ENCODE measurements around the gene ARID5B.

Gene ARID5B

GRCh38 chr10:61918989-61919388 is 17.5 kb downstream of the ARID5B start:
- no peaks in the 10 kb centered on the region for H3K9me3 ChIP-seq (replicated peaks; ENCODE audit: insufficient read depth, low read length)
- peaks cover 24% of the 10 kb centered on the region for H3K36me3 ChIP-seq (replicated peaks; ENCODE audit: insufficient read depth, low read length)
- H3K4me1 ChIP-seq (ENCODE audit: low read length) = peaks cover 6% of the 10 kb centered on the region; the same call in 1 of the 2 replicates
- H3K27me3 ChIP-seq (replicated peaks; ENCODE audit: insufficient read depth, low read length) = no peaks in the 10 kb centered on the region
- no peak overlapping the region for H3K9ac ChIP-seq (ENCODE audit: low read length)
- no peaks in the 10 kb centered on the region for H4K20me1 ChIP-seq (ENCODE audit: insufficient read depth, low read length)
- TF ChIP-seq EZH2phosphoT487 (IDR thresholded peaks at IDR 0.05; ENCODE audit: low read length) = no peak
- no peak for DNase-seq
- no peak overlapping the region for H3K4me2 ChIP-seq (ENCODE audit: low read depth, low read length)
- H2AFZ ChIP-seq (ENCODE audit: low read length) = no peak overlapping the region
- H3K4me3 ChIP-seq (ENCODE audit: low read length) = no peak overlapping the region
- peaks cover 95% of the 10 kb centered on the region for H3K79me2 ChIP-seq (ENCODE audit: low read length)
- H3F3A ChIP-seq (ENCODE audit: insufficient read depth, low read length) = no peaks in the 10 kb centered on the region
- H3K27ac ChIP-seq (ENCODE audit: low read length) = no peak overlapping the region
- H3K9me2 ChIP-seq (replicated peaks; ENCODE audit: insufficient read depth, low read length) = no peaks in the 10 kb centered on the region

DNA sequence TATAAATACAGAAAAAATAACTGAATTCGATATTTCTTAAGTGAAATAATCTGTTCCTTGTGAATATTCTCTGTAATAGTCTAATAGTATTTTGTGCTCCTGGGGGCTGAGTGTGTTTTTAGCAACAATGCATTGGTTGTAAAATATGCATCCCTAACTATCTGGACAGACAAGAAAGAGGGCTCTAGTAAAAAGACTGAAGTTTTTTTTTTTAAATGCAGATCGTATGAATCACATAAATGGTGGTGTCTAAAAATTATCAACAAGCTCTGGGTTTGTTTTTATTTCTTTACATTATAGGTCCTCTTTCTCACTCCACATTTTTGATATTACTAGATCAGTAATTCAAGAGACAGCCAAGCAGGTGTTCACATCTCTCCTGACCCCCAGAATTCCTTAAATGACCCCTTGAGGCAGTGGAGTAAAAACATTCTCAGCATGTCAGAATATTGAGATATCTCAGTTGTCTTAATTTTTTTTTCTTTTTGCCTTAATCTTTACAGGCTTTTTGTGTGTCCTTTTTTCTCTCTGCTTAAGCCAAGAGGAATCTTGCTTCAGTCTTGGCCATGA is 18.2 kb downstream of the ARID5B start:
- no peak overlapping the region for H3K27ac ChIP-seq (ENCODE audit: low read length)
- H3K79me2 ChIP-seq (ENCODE audit: low read length) = peaks cover 97% of the 10 kb centered on the region
- no peak overlapping the region for H2AFZ ChIP-seq (ENCODE audit: low read length)

GRCh38 chr10:61921143-61921542 is 19.6 kb downstream of the ARID5B start:
- TF ChIP-seq EZH2phosphoT487 (IDR thresholded peaks at IDR 0.05; ENCODE audit: low read length) (no peak), EZH2 (optimal IDR thresholded peaks at IDR 0.05; ENCODE audit: low read depth, low read length) (no peak), CTCF (IDR thresholded peaks at IDR 0.05; ENCODE audit: low read length) (no peak)
- Histone ChIP-seq H4K20me1 (ENCODE audit: insufficient read depth, low read length) (no peaks in the 10 kb centered on the region), H3K27ac (ENCODE audit: low read length) (no peak overlapping the region), H3K9me3 (replicated peaks; ENCODE audit: insufficient read depth, low read length) (no peaks in the 10 kb centered on the region), H2AFZ (ENCODE audit: low read length) (no peak overlapping the region), H3K27me3 (replicated peaks; ENCODE audit: insufficient read depth, low read length) (no peaks in the 10 kb centered on the region), H3K4me2 (ENCODE audit: low read depth, low read length) (no peak overlapping the region), H3K36me3 (replicated peaks; ENCODE audit: insufficient read depth, low read length) (peaks cover 11% of the 10 kb centered on the region; the same call in 1 of the 2 replicates), H3F3A (ENCODE audit: insufficient read depth, low read length) (no peaks in the 10 kb centered on the region), H3K9me2 (replicated peaks; ENCODE audit: insufficient read depth, low read length) (no peaks in the 10 kb centered on the region), H3K79me2 (ENCODE audit: low read length) (peaks cover 97% of the 10 kb centered on the region), H3K4me1 (ENCODE audit: low read length) (peaks cover 6% of the 10 kb centered on the region; the same call in 1 of the 2 replicates), H3K4me3 (ENCODE audit: low read length) (no peak overlapping the region), H3K9ac (ENCODE audit: low read length) (no peak overlapping the region)
- no peak for DNase-seq

More for the DNA sequence above, 18.2 kb downstream of the ARID5B start:
- no peaks in the 10 kb centered on the region for H3K9me2 ChIP-seq (replicated peaks; ENCODE audit: insufficient read depth, low read length)
- peaks cover 6% of the 10 kb centered on the region; the same call in 1 of the 2 replicates for H3K4me1 ChIP-seq (ENCODE audit: low read length)
- H3K4me2 ChIP-seq (ENCODE audit: low read depth, low read length) = no peak overlapping the region
- no peak for DNase-seq
- H3K4me3 ChIP-seq (ENCODE audit: low read length) = no peak overlapping the region
- no peaks in the 10 kb centered on the region for H3K27me3 ChIP-seq (replicated peaks; ENCODE audit: insufficient read depth, low read length)
- peaks cover 19% of the 10 kb centered on the region for H3K36me3 ChIP-seq (replicated peaks; ENCODE audit: insufficient read depth, low read length)
- TF ChIP-seq EZH2 (optimal IDR thresholded peaks at IDR 0.05; ENCODE audit: low read depth, low read length) (no peak), CTCF (IDR thresholded peaks at IDR 0.05; ENCODE audit: low read length) (no peak), EZH2phosphoT487 (IDR thresholded peaks at IDR 0.05; ENCODE audit: low read length) (no peak)
- no peaks in the 10 kb centered on the region for H4K20me1 ChIP-seq (ENCODE audit: insufficient read depth, low read length)
- H3K9me3 ChIP-seq (replicated peaks; ENCODE audit: insufficient read depth, low read length) = no peaks in the 10 kb centered on the region
- H3F3A ChIP-seq (ENCODE audit: insufficient read depth, low read length) = no peaks in the 10 kb centered on the region
- H3K9ac ChIP-seq (ENCODE audit: low read length) = no peak overlapping the region
